Measurements from ENCODE around the gene PITPNB.

DNA sequence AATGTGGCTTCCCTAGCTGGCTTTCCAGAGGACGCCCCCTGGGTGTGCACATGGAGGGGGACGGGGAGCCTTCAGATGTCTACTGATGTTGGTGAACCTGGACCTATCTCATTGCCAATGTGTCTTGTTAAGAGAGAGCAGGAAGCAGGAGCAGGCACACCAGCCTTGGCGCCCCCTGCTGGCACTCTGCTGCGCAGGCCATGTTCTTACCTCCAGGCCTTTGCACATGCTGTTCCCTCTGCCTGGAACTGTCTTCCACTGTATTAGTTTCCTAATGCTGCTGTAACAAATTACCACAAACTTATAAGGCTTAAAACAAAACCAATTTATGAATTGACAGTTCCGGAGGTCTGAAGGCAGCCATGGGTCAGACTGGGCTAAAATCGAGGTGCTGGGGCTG, 93.9 kb downstream of the PITPNB start:
- no peak for TF ChIP-seq POLR2AphosphoS5 (IDR thresholded peaks at IDR 0.05; ENCODE audit: borderline replicate concordance, low read depth, low read length)
- TF ChIP-seq EZH2 (IDR thresholded peaks at IDR 0.05): no peak
- TF ChIP-seq FOXP2 (optimal IDR thresholded peaks at IDR 0.05; ENCODE audit: control extremely low read depth, extremely low read length, insufficient read depth): no peak

All from SK-N-MC (cell line).